HG02588 (cell line): Measurements from ENCODE around the gene PGD.
"Not testable (repeated sequence)": the region's sequence is repeated elsewhere in the genome, so short reads cannot be mapped to it uniquely, and the experiment has no call there.

ENCODE experiments used
- ATAC-seq: cut with Tn5 transposase; IDR thresholded peaks from one replicate; pipeline ENCODE4 v1.9.1; 2021; ENCODE audit warnings: mild to moderate bottlenecking, moderate library complexity; ENCODE audit not compliant: unreplicated experiment

Gene PGD

GRCh38 chr1:10433790-10434189 lies 34.9 kb downstream of the PGD start:
- no peak for ATAC-seq

GRCh38 chr1:10434590-10434989 lies 35.7 kb downstream of the PGD start:
- ATAC-seq: no peak

- no peak for ATAC-seq
Measured at GRCh38 chr1:10437052-10437451, 38.2 kb downstream of the PGD start.

GRCh38 chr1:10438677-10439163 lies 39.9 kb downstream of the PGD start:
- ATAC-seq: no peak

- ATAC-seq: no peak
Measured at GRCh38 chr1:10440305-10440704, 41.4 kb downstream of the PGD start.

GRCh38 chr1:10440794-10441193 lies 41.9 kb downstream of the PGD start:
- ATAC-seq: no peak

GRCh38 chr1:10444248-10444647 lies 45.4 kb downstream of the PGD start:
- ATAC-seq: no peak

- no peak for ATAC-seq
Measured at GRCh38 chr1:10444795-10445397, 46.0 kb downstream of the PGD start.

GRCh38 chr1:10446790-10447422 lies 48.0 kb downstream of the PGD start:
- no peak for ATAC-seq

- no peak for ATAC-seq
Measured at GRCh38 chr1:10449751-10450150, 50.9 kb downstream of the PGD start, which contains the start of gene CORT. TSS of gene CORT (plus strand) at chr1:10450031. CDS start at chr1:10450224, 193 bp downstream.

GRCh38 chr1:10450156-10450814 lies 51.4 kb downstream of the PGD start:
- ATAC-seq: no peak

GRCh38 chr1:10450836-10451235 lies 52.0 kb downstream of the PGD start:
- no peak for ATAC-seq

GRCh38 chr1:10451287-10451686 lies 52.4 kb downstream of the PGD start:
- no peak for ATAC-seq

GRCh38 chr1:10456048-10456447 lies 57.2 kb downstream of the PGD start:
- no peak for ATAC-seq

- no peak for ATAC-seq
Measured at GRCh38 chr1:10456661-10457060, 57.8 kb downstream of the PGD start.

- ATAC-seq: not testable (repeated sequence)
Measured at GRCh38 chr1:10457462-10457861, 58.6 kb downstream of the PGD start.

- no peak for ATAC-seq
Measured at GRCh38 chr1:10457875-10458274, 59.0 kb downstream of the PGD start.

- ATAC-seq: no peak
Measured at GRCh38 chr1:10459184-10459583, 60.3 kb downstream of the PGD start.

GRCh38 chr1:10467078-10467477 lies 68.2 kb downstream of the PGD start:
- ATAC-seq: no peak

- no peak for ATAC-seq
Measured at GRCh38 chr1:10470043-10470442, 71.2 kb downstream of the PGD start.
